ENCODE data around the gene CRELD2. TPM values are rescaled to one million over a fixed set of nuclear protein-coding genes. Genes with fewer than 3 reads are reported as not detected.

CRELD2 gene
- total and polyA plus RNA-seq, 2 of the 13 experiments (the other 11 are each of a cell fraction or from before 2014, with no cell fraction given), result 17.2 to 44.7 TPM

DNA sequence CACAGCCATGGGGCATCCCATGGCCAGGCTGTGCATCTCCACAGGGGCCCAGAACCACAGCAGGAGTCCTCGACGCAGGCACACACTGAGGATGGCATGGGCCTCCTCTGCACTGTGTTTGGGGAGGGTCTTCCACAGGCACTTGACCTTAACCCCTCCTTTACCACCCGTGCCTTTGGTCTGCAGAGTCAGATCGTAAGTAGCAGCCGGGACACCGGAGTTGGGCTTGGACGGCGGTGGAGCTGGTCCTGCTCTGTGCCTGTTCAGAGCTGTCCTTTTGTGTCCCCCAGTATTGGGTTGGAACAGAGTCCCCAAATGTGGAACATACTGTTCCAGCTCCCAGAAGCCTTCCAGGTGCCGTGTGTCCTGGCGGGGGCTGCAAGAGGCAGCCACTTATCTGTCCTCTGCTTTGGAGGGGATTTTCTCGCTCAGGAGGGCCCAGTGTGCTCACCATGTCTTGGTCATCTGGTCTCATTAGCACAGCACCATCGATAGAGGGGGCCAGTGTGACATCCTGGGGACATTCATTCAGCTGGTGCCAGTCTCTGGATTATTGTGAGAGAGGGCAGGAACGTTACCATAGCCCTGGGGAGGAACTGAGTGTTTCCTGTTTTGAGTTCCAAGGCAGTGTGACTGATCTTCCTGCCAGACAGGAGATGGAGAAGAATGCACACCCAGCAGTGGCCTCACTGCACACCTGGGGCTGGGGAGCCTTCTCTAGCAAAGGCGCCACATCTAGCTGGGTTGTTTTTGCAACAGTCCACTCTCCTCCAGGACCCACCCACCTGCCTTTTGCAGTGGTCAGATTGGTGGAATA is 12.4 kb downstream of the CRELD2 start (continued):
- TF ChIP-seq FOXO1 (CRISPR knock-in tag; IDR thresholded peaks at IDR 0.05), result 0 out of 2 replicates have a peak, but pooled peaks have one; percentile 33
- no peak for TF ChIP-seq PAWR (CRISPR knock-in tag; IDR thresholded peaks at IDR 0.05; ENCODE audit: borderline replicate concordance)
- TF ChIP-seq ZNF577 (CRISPR knock-in tag; IDR thresholded peaks at IDR 0.05; ENCODE audit: borderline replicate concordance, low read depth), result no peak
- TF ChIP-seq ZNF7 (CRISPR knock-in tag; IDR thresholded peaks at IDR 0.05), result no peak
- TF ChIP-seq, protein P1, sequence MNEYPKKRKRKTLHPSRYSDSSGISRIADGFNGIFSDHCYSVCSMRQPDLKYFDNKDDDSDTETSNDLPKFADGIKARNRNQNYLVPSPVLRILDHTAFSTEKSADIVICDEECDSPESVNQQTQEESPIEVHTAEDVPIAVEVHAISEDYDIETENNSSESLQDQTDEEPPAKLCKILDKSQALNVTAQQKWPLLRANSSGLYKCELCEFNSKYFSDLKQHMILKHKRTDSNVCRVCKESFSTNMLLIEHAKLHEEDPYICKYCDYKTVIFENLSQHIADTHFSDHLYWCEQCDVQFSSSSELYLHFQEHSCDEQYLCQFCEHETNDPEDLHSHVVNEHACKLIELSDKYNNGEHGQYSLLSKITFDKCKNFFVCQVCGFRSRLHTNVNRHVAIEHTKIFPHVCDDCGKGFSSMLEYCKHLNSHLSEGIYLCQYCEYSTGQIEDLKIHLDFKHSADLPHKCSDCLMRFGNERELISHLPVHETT (CRISPR knock-in tag; conservative IDR thresholded peaks at IDR 0.05), result no peak
- TF ChIP-seq SPEN (CRISPR knock-in tag; IDR thresholded peaks at IDR 0.05; ENCODE audit: low read depth), result peak; percentile 21; the same call in 1 of the 2 replicates
- 0 out of 2 replicates have a peak, but pooled peaks have one; percentile 56 for TF ChIP-seq TARDBP (CRISPR knock-in tag; IDR thresholded peaks at IDR 0.05)
- TF ChIP-seq HOXA5 (CRISPR knock-in tag; IDR thresholded peaks at IDR 0.05), result no peak
- TF ChIP-seq ZNF839 (CRISPR knock-in tag; IDR thresholded peaks at IDR 0.05; ENCODE audit: borderline replicate concordance), result no peak
- no peak for TF ChIP-seq MAFG (CRISPR knock-in tag; IDR thresholded peaks at IDR 0.05)
- no peak for TF ChIP-seq ZNF709 (CRISPR knock-in tag; IDR thresholded peaks at IDR 0.05)
- TF ChIP-seq, protein P2, sequence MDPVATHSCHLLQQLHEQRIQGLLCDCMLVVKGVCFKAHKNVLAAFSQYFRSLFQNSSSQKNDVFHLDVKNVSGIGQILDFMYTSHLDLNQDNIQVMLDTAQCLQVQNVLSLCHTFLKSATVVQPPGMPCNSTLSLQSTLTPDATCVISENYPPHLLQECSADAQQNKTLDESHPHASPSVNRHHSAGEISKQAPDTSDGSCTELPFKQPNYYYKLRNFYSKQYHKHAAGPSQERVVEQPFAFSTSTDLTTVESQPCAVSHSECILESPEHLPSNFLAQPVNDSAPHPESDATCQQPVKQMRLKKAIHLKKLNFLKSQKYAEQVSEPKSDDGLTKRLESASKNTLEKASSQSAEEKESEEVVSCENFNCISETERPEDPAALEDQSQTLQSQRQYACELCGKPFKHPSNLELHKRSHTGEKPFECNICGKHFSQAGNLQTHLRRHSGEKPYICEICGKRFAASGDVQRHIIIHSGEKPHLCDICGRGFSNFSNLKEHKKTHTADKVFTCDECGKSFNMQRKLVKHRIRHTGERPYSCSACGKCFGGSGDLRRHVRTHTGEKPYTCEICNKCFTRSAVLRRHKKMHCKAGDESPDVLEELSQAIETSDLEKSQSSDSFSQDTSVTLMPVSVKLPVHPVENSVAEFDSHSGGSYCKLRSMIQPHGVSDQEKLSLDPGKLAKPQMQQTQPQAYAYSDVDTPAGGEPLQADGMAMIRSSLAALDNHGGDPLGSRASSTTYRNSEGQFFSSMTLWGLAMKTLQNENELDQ (CRISPR knock-in tag; IDR thresholded peaks at IDR 0.05; ENCODE audit: borderline replicate concordance), result no peak
- TF ChIP-seq ZBTB38 (CRISPR knock-in tag; IDR thresholded peaks at IDR 0.05), result no peak
- TF ChIP-seq ERF (CRISPR knock-in tag; IDR thresholded peaks at IDR 0.05), result peak; percentile 82
- no peak for TF ChIP-seq GTF3A (CRISPR knock-in tag; conservative IDR thresholded peaks at IDR 0.05)
- TF ChIP-seq, protein P3, sequence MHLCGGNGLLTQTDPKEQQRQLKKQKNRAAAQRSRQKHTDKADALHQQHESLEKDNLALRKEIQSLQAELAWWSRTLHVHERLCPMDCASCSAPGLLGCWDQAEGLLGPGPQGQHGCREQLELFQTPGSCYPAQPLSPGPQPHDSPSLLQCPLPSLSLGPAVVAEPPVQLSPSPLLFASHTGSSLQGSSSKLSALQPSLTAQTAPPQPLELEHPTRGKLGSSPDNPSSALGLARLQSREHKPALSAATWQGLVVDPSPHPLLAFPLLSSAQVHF (CRISPR knock-in tag; IDR thresholded peaks at IDR 0.05), result no peak
- TF ChIP-seq, protein P4, sequence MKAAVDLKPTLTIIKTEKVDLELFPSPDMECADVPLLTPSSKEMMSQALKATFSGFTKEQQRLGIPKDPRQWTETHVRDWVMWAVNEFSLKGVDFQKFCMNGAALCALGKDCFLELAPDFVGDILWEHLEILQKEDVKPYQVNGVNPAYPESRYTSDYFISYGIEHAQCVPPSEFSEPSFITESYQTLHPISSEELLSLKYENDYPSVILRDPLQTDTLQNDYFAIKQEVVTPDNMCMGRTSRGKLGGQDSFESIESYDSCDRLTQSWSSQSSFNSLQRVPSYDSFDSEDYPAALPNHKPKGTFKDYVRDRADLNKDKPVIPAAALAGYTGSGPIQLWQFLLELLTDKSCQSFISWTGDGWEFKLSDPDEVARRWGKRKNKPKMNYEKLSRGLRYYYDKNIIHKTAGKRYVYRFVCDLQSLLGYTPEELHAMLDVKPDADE (CRISPR knock-in tag; IDR thresholded peaks at IDR 0.05), result no peak
- TF ChIP-seq PPARG (CRISPR knock-in tag; conservative IDR thresholded peaks at IDR 0.05), result 0 out of 2 replicates have a peak, but pooled peaks have one; percentile 35
- TF ChIP-seq ZNF441 (CRISPR knock-in tag; IDR thresholded peaks at IDR 0.05; ENCODE audit: borderline replicate concordance), result no peak
- TF ChIP-seq MXD4 (CRISPR knock-in tag; IDR thresholded peaks at IDR 0.05), result no peak
- TF ChIP-seq ZNF556 (CRISPR knock-in tag; IDR thresholded peaks at IDR 0.05; ENCODE audit: borderline replicate concordance), result no peak
- no peak for TF ChIP-seq ZNF431 (CRISPR knock-in tag; IDR thresholded peaks at IDR 0.05; ENCODE audit: borderline replicate concordance, low read depth)
- TF ChIP-seq, protein P5, sequence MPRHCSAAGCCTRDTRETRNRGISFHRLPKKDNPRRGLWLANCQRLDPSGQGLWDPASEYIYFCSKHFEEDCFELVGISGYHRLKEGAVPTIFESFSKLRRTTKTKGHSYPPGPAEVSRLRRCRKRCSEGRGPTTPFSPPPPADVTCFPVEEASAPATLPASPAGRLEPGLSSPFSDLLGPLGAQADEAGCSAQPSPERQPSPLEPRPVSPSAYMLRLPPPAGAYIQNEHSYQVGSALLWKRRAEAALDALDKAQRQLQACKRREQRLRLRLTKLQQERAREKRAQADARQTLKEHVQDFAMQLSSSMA (CRISPR knock-in tag; IDR thresholded peaks at IDR 0.05), result no peak
- TF ChIP-seq NAIF1 (CRISPR knock-in tag; IDR thresholded peaks at IDR 0.05; ENCODE audit: borderline replicate concordance), result no peak
- no peak for TF ChIP-seq MEF2D (CRISPR knock-in tag; IDR thresholded peaks at IDR 0.05)

Data from HepG2 (cell line).